ENCODE data around the gene SLC13A2. TPM values are rescaled to one million over a fixed set of nuclear protein-coding genes. Genes with fewer than 3 reads are reported as not detected.

SLC13A2 gene
- total and polyA plus RNA-seq, 2 experiments from 2014 or later = not detected

- Histone ChIP-seq H3K36me3 (ENCODE audit: insufficient read depth) (no peaks in the 10 kb centered on the region), H2AFZ (no peak overlapping the region), H3F3A (replicated peaks; ENCODE audit: low read depth) (0 out of 2 replicates have a peak, but pooled peaks cover 2% of the 10 kb centered on the region), H3K79me2 (replicated peaks; ENCODE audit: insufficient read depth) (no peaks in the 10 kb centered on the region), H3K27ac (ENCODE audit: low read depth) (no peak overlapping the region), H3K9me2 (ENCODE audit: insufficient read depth) (no peaks in the 10 kb centered on the region), H3K4me1 (ENCODE audit: insufficient read depth) (0 out of 2 replicates have a peak, but pooled peaks cover 10% of the 10 kb centered on the region), H4K20me1 (replicated peaks; ENCODE audit: insufficient read depth) (no peaks in the 10 kb centered on the region), H3K27me3 (ENCODE audit: insufficient read depth) (no peaks in the 10 kb centered on the region), H3K4me3 (no peak overlapping the region), H3K4me2 (no peak overlapping the region)
- Mint-ChIP-seq H3K4me1 (peaks cover 20% of the 10 kb centered on the region), H3K36me3 (ENCODE audit: low read depth) (no peaks in the 10 kb centered on the region), H3K27ac (no peak overlapping the region), H3K9me3 (no peaks in the 10 kb centered on the region; the same call in 2 of the 3 replicates), H3K27me3 (ENCODE audit: insufficient read depth, low read depth, poor library complexity) (peaks cover 5% of the 10 kb centered on the region), H3K4me3 (no peak overlapping the region)
- DNase-seq (ENCODE audit: low spot score) = no peak
- no peak for TF ChIP-seq CREB1 (CRISPR knock-in tag; IDR thresholded peaks at IDR 0.05; ENCODE audit: low read depth)
- TF ChIP-seq EZH2 (IDR thresholded peaks at IDR 0.05; ENCODE audit: low read depth, unreplicated experiment) = no peak
- TF ChIP-seq REST (IDR thresholded peaks at IDR 0.05; ENCODE audit: unreplicated experiment) = no peak
- TF ChIP-seq ZNF331 (CRISPR knock-in tag; IDR thresholded peaks at IDR 0.05; ENCODE audit: low read depth) = no peak
- no peak for TF ChIP-seq STAT1 (IDR thresholded peaks at IDR 0.05; ENCODE audit: unreplicated experiment)
- no peak for TF ChIP-seq JUNB (IDR thresholded peaks at IDR 0.05; ENCODE audit: unreplicated experiment)
- TF ChIP-seq ETS1 (IDR thresholded peaks at IDR 0.05) = no peak
- TF ChIP-seq EZH2phosphoT487 (IDR thresholded peaks at IDR 0.05; ENCODE audit: unreplicated experiment) = no peak
- no peak for TF ChIP-seq POLR2AphosphoS5 (IDR thresholded peaks at IDR 0.05; ENCODE audit: low read depth)
- no peak for TF ChIP-seq NANOG (IDR thresholded peaks at IDR 0.05; ENCODE audit: borderline replicate concordance)
- TF ChIP-seq ZNF114 (CRISPR knock-in tag; IDR thresholded peaks at IDR 0.05) = no peak
- no peak for TF ChIP-seq CTCF (conservative IDR thresholded peaks at IDR 0.05; ENCODE audit: low read depth in 2 of 2)
- TF ChIP-seq ZNF462 (CRISPR knock-in tag; IDR thresholded peaks at IDR 0.05) = no peak
- ATAC-seq = no peak
Measured at GRCh38 chr17:28482551-28483199, 9.2 kb downstream of the SLC13A2 start.

Measured in GM23338 (cell line).